Heart right ventricle (tissue), 16 donors: Measurements from ENCODE around the gene MICAL2. TPM values are rescaled to one million over a fixed set of nuclear protein-coding genes. Genes with fewer than 3 reads are reported as not detected.

Experiments
- ATAC-seq, 8 donors: fragments of 200-7000 bp; cut with Tn5 transposase; one replicate each; pipeline ENCODE4 v1.9.1; 2020; ENCODE audit warnings: mild to moderate bottlenecking in 8 of 8, moderate library complexity in 8 of 8, moderate number of reproducible peaks in 1 of 8
- DNase-seq, 2 donors: peaks; one replicate each; pipeline ENCODE4 v3.0.0-alpha.2; 2020
- H3K27ac ChIP-seq, 10 donors: fragments of 200-600 bp; sonication (generic) in 2 of 10; one replicate each; pipeline versions ENCODE4 v1.5.0 to v1.8.0; 2020 to 2022; ENCODE audit warnings: mild to moderate bottlenecking in 3 of 10
- H3K27me3 ChIP-seq, 7 donors: fragments of 200-600 bp; one replicate each; pipeline ENCODE4 v1.8.0; 2021 to 2022; ENCODE audit warnings: mild to moderate bottlenecking in 2 of 7
- H3K36me3 ChIP-seq, 9 donors: fragments of 200-600 bp; sonication (generic) in 1 of 9; one replicate each; pipeline versions ENCODE4 v1.5.0 to v1.8.0; 2020 to 2022; ENCODE audit warnings: mild to moderate bottlenecking in 2 of 9
- H3K4me1 ChIP-seq, 9 donors: fragments of 200-600 bp; sonication (generic) in 1 of 9; one replicate each; pipeline versions ENCODE4 v1.5.0 to v1.8.0; 2020 to 2022; ENCODE audit warnings: mild to moderate bottlenecking in 4 of 9
- H3K4me3 ChIP-seq, 10 donors: fragments of 200-600 bp; sonication (generic) in 2 of 10; one replicate each; pipeline versions ENCODE4 v1.5.0 to v1.8.0; 2020 to 2022; ENCODE audit warnings: mild to moderate bottlenecking in 7 of 10, moderate library complexity in 2 of 10
- H3K9me3 ChIP-seq, 11 donors: fragments of 200-600 bp in 10 of 11; sonication (generic) in 2 of 11; one replicate each; pipeline versions ENCODE4 v1.5.0 to v1.8.0; 2013 to 2022; ENCODE audit warnings: mild to moderate bottlenecking in 2 of 11, control low read depth in 1 of 11, moderate library complexity in 1 of 11
- WGBS, 2 donors: extraction: QIAGEN DNeasy Blood & Tissue Kit; methylation state at CpG; one replicate each; pipeline ENCODE4 v1.1.7; 2013; ENCODE audit warnings: inconsistent platforms in 1 of 2; 5-methylcytosine and 5-hydroxymethylcytosine counted together
- intact Hi-C, 10 donors: fragments of 100-400 bp; cut with DNase I; formaldehyde crosslinking; loops; one replicate each; pipeline versions ENCODE4 v1.11.1 to v1.14.2; 2022
- polyA plus RNA-seq, 2 donors: library from polyadenylated mRNA; stranded (reverse); fragments of 200-250 nt; gene quantifications; one replicate each; pipeline ENCODE4 v1.2.3, GENCODE V29; 2013
- total RNA-seq, 10 donors: library from RNA; stranded (reverse); fragmentation: NEBNext Ultra II Directional in 3 of 10; extraction: Animal tissue kit (Norgen Biotek cat#: 25700) in 3 of 10; gene quantifications; one replicate each; pipeline versions ENCODE4 v1.2.1 to v1.2.4, GENCODE V29; 2021 to 2023
- TF ChIP-seq, protein P1 (sequence below), 9 donors: fragments of 200-600 bp; sonication (generic) in 2 of 9; IDR thresholded peaks; one replicate each; pipeline versions ENCODE4 v1.5.0 to v1.8.0; 2021 to 2022; ENCODE audit warnings: antibody characterized with exemption in 9 of 9, mild to moderate bottlenecking in 5 of 9, moderate library complexity in 1 of 9
- donor health status: Arrhythmogenic right ventricular cardiomyopathy.
- donor health status: ischemic (EF 13 %, LVEDD 7.1; RV severe dilation, severe dysfunction).
- donor health status: healthy with polysubstance abuse.
- donor health status: DM: no; HTN: yes; CAD: no.
- donor health status: DM: no; HTN: no; CAD: no.
- donor health status: ischemic (EF 25% LVEDD 6.9; RV normal size, moderate dysfunction).
- donor health status: ischemic (EF 25% LVEDD 5.7; RV mildly dilated, moderate dysfunction).
- donor health status: healthy.
- donor health status: DM: yes; HTN: yes; CAD: no.
- donor health status: Ischemic cardiomyopathy.
- donor health status: ischemic (EF 35%, LVEDD 5.7; RV mildly dilated, moderate dysfunction).
- donor health status: nonischemic (EF 11% LVEDD 7.7; RV severe dilation, severe dysfunction).
- donor health status: DM: yes; HTN: yes; CAD: no.
- donor health status: PGD.
- donor health status: ischemic (EF 29% LVEDD 5.4; RV normal size, mild dysfunction).
- donor health status: nonischemic (EF 23%, LVEDD 6.1; RV moderate dilation, normal function).

The MICAL2 gene
- total and polyA plus RNA-seq, 12 donors, result 32.5 to 95.7 (median 70.5) TPM

DNA sequence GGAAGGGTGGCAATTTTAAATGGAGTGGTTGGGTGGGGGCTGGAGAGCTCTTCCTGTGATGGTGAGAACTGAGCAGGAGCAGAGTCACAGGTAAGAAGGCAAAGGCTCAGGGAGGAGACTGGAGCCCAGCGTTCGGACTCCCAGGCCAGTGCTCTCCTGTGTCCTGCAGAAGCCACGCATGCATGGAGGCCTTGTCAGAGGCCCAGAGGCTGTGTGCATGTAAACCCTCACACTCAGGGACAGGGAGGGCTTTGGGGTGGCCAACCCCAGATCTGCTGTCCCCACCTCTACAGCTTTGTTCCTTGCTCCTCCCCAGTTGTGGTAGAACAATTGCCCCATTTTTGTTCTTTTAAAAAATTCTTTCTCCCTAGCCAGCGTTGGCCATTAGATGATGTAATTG lies 136.6 kb downstream of the MICAL2 start:
- H3K27me3 ChIP-seq, result no peaks in the 10 kb centered on the region
- no peak for DNase-seq
- H3K27ac ChIP-seq, result peak overlapping the region in 2 of 10 donors; percentile 65 to 71
- TF ChIP-seq, protein P1, sequence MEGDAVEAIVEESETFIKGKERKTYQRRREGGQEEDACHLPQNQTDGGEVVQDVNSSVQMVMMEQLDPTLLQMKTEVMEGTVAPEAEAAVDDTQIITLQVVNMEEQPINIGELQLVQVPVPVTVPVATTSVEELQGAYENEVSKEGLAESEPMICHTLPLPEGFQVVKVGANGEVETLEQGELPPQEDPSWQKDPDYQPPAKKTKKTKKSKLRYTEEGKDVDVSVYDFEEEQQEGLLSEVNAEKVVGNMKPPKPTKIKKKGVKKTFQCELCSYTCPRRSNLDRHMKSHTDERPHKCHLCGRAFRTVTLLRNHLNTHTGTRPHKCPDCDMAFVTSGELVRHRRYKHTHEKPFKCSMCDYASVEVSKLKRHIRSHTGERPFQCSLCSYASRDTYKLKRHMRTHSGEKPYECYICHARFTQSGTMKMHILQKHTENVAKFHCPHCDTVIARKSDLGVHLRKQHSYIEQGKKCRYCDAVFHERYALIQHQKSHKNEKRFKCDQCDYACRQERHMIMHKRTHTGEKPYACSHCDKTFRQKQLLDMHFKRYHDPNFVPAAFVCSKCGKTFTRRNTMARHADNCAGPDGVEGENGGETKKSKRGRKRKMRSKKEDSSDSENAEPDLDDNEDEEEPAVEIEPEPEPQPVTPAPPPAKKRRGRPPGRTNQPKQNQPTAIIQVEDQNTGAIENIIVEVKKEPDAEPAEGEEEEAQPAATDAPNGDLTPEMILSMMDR (IDR thresholded peaks at IDR 0.05), result no peak
- no peak overlapping the region for H3K4me3 ChIP-seq
- WGBS, 2 donors, result 92 to 95% methylated on average over 4 of the region's 4 CpGs
- no peaks in the 10 kb centered on the region for H3K9me3 ChIP-seq
- H3K4me1 ChIP-seq, result peaks cover 9 to 78% (median 54%) of the 10 kb centered on the region in 9 donors
- intact Hi-C loops, result loop anchor here in 2 of 10 donors (10.0 kb wide), 2 partner anchors 192 to 312 kb away; no protein-coding TSS in a partner anchor
- peaks cover 0 to 72% (median 16%) of the 10 kb centered on the region in 9 donors for H3K36me3 ChIP-seq
- peak in 2 of 8 donors; percentile 8 to 14 for ATAC-seq

DNA sequence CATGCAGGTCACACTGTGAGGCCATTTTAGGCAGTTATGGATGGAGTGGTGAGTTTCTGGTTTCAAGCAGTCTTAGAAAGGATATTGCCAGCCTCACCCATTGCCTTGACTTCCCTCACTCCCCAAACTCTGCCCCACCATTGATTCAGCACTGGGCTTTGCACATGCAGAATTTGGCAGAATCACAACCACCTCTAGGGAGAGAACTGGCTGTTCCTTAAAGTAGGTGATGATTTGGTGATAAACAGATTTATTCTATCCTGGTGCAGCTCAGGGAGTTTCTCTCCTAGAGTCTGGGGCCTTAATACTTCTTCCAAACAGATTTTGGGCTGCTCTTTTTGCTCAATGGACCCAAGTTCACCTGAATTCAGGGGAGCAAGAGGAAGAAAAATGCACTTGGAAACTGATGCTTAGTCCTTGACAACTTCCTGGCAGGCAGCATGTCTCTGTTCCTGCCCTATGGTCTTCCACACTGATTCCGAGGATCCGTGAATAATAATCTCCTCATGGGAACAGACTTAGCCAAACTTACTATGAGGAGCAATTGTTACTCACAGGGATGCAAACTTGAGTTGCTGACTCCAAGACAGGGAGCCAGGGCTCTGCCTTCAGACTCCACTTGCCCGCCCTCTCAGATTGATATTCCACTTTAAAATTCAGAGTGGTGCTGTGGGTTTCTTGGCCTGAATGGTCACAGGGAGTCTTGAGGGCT lies 137.3 kb downstream of the MICAL2 start:
- no peak overlapping the region for H3K4me3 ChIP-seq
- no peak for DNase-seq
- H3K27me3 ChIP-seq, result no peaks in the 10 kb centered on the region
- peaks cover 9 to 76% (median 54%) of the 10 kb centered on the region in 9 donors for H3K4me1 ChIP-seq
- intact Hi-C loops, result loop anchor here in 2 of 10 donors (10.0 kb wide), 2 partner anchors 193 to 313 kb away; no protein-coding TSS in a partner anchor
- no peaks in the 10 kb centered on the region for H3K9me3 ChIP-seq
- 55 to 63% methylated on average over 3 of the region's 3 CpGs for WGBS, 2 donors
- ATAC-seq, result peak in 6 of 8 donors; percentile 19 to 44 (median 33)
- TF ChIP-seq, protein P1 (IDR thresholded peaks at IDR 0.05), result no peak
- H3K36me3 ChIP-seq, result peaks cover 0 to 64% (median 8%) of the 10 kb centered on the region in 9 donors
- peak overlapping the region in 8 of 10 donors; percentile 9 to 71 (median 57) for H3K27ac ChIP-seq

DNA sequence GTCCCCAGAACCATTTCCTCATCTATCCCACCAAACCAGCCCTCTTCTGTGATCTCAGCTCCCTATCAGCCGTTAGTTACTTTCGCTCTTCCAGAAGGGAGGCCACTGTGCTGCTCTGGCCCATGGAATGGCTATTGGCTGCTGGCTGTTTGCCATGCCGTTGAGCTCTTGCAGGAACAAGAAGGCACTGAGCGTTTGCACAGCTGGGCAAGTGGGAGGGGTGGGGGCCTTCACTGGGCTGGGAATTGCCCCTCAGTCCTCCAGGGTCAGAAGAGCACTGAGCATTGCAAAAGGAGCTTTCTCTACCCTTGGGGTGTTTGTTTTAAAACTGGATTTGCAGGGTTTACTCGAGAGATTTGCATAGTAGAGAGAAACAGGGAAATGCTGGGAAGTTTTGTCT lies 137.9 kb downstream of the MICAL2 start:
- Histone ChIP-seq H3K27me3 (no peaks in the 10 kb centered on the region), H3K36me3 (peaks cover 0 to 63% (median 6%) of the 10 kb centered on the region in 9 donors), H3K27ac (peak overlapping the region in 8 of 10 donors; percentile 9 to 71 (median 57)), H3K9me3 (no peaks in the 10 kb centered on the region), H3K4me3 (no peak overlapping the region), H3K4me1 (peaks cover 7 to 70% (median 49%) of the 10 kb centered on the region in 9 donors)
- DNase-seq (peak; percentile 72 to 81), ATAC-seq (peak; percentile 52 to 78 (median 69))
- intact Hi-C loops, result loop anchor here in 2 of 10 donors (10.0 kb wide), 2 partner anchors 194 to 314 kb away; no protein-coding TSS in a partner anchor
- TF ChIP-seq, protein P1 (IDR thresholded peaks at IDR 0.05), result no peak
- 26 to 32% methylated on average over 5 of the region's 5 CpGs for WGBS, 2 donors

DNA sequence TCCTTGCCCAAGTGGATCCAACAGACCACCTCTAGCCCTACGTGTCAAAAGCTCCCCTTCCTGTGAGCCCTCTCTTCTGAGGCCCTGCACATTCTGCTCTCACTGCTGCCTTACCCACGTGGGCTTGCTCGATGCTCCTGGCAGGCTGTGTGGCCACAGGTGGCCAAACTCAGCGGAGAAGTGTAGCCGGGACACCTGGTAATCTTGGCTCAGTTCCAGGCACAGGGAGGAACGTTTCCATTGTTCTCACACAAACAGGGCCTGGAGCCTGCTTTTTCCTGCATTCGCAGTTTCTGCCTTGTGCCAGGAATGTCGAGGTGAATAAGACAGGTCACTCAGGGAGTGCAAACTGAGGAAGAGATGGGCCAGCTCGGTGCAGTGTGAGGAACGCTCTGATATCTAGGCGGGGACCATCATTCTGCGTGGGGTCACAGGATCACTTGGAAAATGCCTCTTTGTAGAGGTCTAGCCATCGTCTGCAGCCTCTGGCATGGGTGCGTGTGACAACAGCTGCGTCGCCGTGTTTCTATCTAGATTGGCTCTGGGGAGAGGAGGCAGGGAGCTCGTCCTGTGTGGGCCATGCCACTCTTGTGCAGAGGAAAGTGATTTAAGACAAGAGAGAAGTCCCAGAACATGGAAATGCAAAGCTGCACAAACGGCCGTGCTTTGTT lies 139.3 kb downstream of the MICAL2 start:
- Histone ChIP-seq H3K9me3 (no peaks in the 10 kb centered on the region), H3K4me3 (no peak overlapping the region), H3K27ac (no peak overlapping the region), H3K4me1 (peaks cover 4 to 56% (median 35%) of the 10 kb centered on the region in 9 donors), H3K36me3 (peaks cover 0 to 71% (median 0%) of the 10 kb centered on the region in 9 donors), H3K27me3 (no peaks in the 10 kb centered on the region)
- TF ChIP-seq, protein P1 (IDR thresholded peaks at IDR 0.05), result no peak
- DNase-seq, result no peak
- 58 to 61% methylated on average over 20 of the region's 20 CpGs for WGBS, 2 donors
- intact Hi-C loops, result loop anchor here in 3 of 10 donors (5.0 to 10.0 kb wide), 3 partner anchors 177 to 315 kb away; no protein-coding TSS in a partner anchor
- ATAC-seq, result no peak
